Vagina (tissue), 2 donors: Measurements from ENCODE around the gene TDRD5.

Experiments
- CTCF ChIP-seq, 3 experiments: fragments of 450-650 bp in 2 of 3; fragments of 200-600 bp in 1 of 3; sonication (generic) in 1 of 3; IDR thresholded peaks; one replicate each; pipeline ENCODE4 v1.5.1; 2017 to 2019; ENCODE audit warnings: antibody characterized with exemption in 3 of 3, mild to moderate bottlenecking in 2 of 3, moderate library complexity in 2 of 3
- POLR2A ChIP-seq, 2 donors: fragments of 450-650 bp; IDR thresholded peaks; one replicate each; pipeline ENCODE4 v1.6.1; 2017; ENCODE audit warnings: antibody characterized with exemption in 2 of 2, mild to moderate bottlenecking in 2 of 2, moderate library complexity in 2 of 2
- POLR2AphosphoS5 ChIP-seq, 2 donors: sonication (generic); formaldehyde crosslinking; IDR thresholded peaks; one replicate each; pipeline ENCODE4 v1.9.0; 2017; ENCODE audit warnings: antibody characterized with exemption in 2 of 2, mild to moderate bottlenecking in 2 of 2, low read depth in 1 of 2; ENCODE audit not compliant: insufficient read depth in 1 of 2

GRCh38 chr1:179714159-179714558, 122.5 kb downstream of the TDRD5 start:
- TF ChIP-seq CTCF (IDR thresholded peaks at IDR 0.05) (no peak), POLR2A (IDR thresholded peaks at IDR 0.05) (no peak), POLR2AphosphoS5 (IDR thresholded peaks at IDR 0.05; ENCODE audit: insufficient read depth in 1 of 2, low read depth in 1 of 2) (no peak)
